SHP77 (cell line): ENCODE data around the gene PGS1.
"Not testable (repeated sequence)": the region's sequence is repeated elsewhere in the genome, so short reads cannot be mapped to it uniquely, and the experiment has no call there.

Experiments
- DNase-seq, 2 experiments: peaks; one replicate each; lab custom pipeline; 2025; lab: John Stamatoyannopoulos, UW

Gene PGS1

GRCh38 chr17:78448356-78448993, 70.0 kb downstream of the PGS1 start:
- no peak for DNase-seq

GRCh38 chr17:78449983-78450595, 71.6 kb downstream of the PGS1 start:
- DNase-seq, result no peak

GRCh38 chr17:78450696-78451345, 72.4 kb downstream of the PGS1 start:
- peak; percentile 86 to 91 for DNase-seq

GRCh38 chr17:78451753-78452152, 73.3 kb downstream of the PGS1 start:
- DNase-seq, result no peak

- DNase-seq, result no peak
These were observed 75.9 kb downstream of the PGS1 start for GRCh38 chr17:78454346-78454745.

GRCh38 chr17:78458091-78458490, 79.6 kb downstream of the PGS1 start:
- no peak for DNase-seq

GRCh38 chr17:78458736-78459335, 80.4 kb downstream of the PGS1 start:
- peak in 1 of 2 experiments; percentile 51 for DNase-seq

GRCh38 chr17:78459696-78460095, 81.2 kb downstream of the PGS1 start:
- DNase-seq, result no peak

- no peak for DNase-seq
These were observed 81.8 kb downstream of the PGS1 start for GRCh38 chr17:78460176-78460675.

GRCh38 chr17:78460951-78461798, 82.7 kb downstream of the PGS1 start:
- no peak for DNase-seq

GRCh38 chr17:78461799-78462053, 83.3 kb downstream of the PGS1 start:
- DNase-seq, result no peak

GRCh38 chr17:78462148-78462547, 83.7 kb downstream of the PGS1 start:
- DNase-seq, result no peak

- DNase-seq, result not testable (repeated sequence)
These were observed 87.8 kb downstream of the PGS1 start for GRCh38 chr17:78466109-78466785.

GRCh38 chr17:78466786-78467715, 88.6 kb downstream of the PGS1 start:
- no peak for DNase-seq

- DNase-seq, result no peak
These were observed 89.9 kb downstream of the PGS1 start for GRCh38 chr17:78468366-78468765.

- DNase-seq, result no peak
These were observed 91.0 kb downstream of the PGS1 start for GRCh38 chr17:78469443-78469842.

GRCh38 chr17:78471635-78472034, 93.2 kb downstream of the PGS1 start:
- DNase-seq, result no peak

GRCh38 chr17:78472035-78472905, 93.8 kb downstream of the PGS1 start:
- no peak for DNase-seq

- no peak for DNase-seq
These were observed 95.6 kb downstream of the PGS1 start for GRCh38 chr17:78473951-78474613.
